ENCODE data around the gene CYP2C19.

- TF ChIP-seq EZH2 (IDR thresholded peaks at IDR 0.05; ENCODE audit: borderline replicate concordance, insufficient read depth, low read length, poor library complexity, severe bottlenecking) (no peak), CTCF (IDR thresholded peaks at IDR 0.05; ENCODE audit: poor library complexity, severe bottlenecking) (no peak), POLR2AphosphoS5 (IDR thresholded peaks at IDR 0.05) (no peak), EP300 (conservative IDR thresholded peaks at IDR 0.05; ENCODE audit: poor library complexity, severe bottlenecking) (no peak), REST (IDR thresholded peaks at IDR 0.05; ENCODE audit: borderline replicate concordance) (no peak), RAD21 (conservative IDR thresholded peaks at IDR 0.05) (no peak), SMC3 (conservative IDR thresholded peaks at IDR 0.05; ENCODE audit: poor library complexity) (no peak)
Measured at GRCh38 chr10:94747137-94747536, 15.3 kb upstream of the CYP2C19 start.

Measured in neural cell (in vitro differentiated cells).